Uterus (tissue), 4 donors: ENCODE data around the gene FAM20A. TPM values are rescaled to one million over a fixed set of nuclear protein-coding genes. Genes with fewer than 3 reads are reported as not detected.

Experiments used
- DNase-seq, 2 donors: peaks; one replicate each; pipeline ENCODE4 v3.0.0-alpha.2; 2019 to 2020
- H3K27ac ChIP-seq, 2 donors: fragments of 200-600 bp; sonication (generic); 1 replicate in 1 of 2; 2 replicates in 1 of 2; pipeline ENCODE4 v1.5.1; 2016 to 2018
- H3K27me3 ChIP-seq, 2 donors: fragments of 200-600 bp; sonication (generic); one replicate each; pipeline ENCODE4 v1.5.1; 2018 to 2019; ENCODE audit warnings: control low read depth in 1 of 2
- H3K36me3 ChIP-seq, 2 donors: fragments of 200-600 bp; sonication (generic); one replicate each; pipeline ENCODE4 v1.5.1; 2019; ENCODE audit warnings: control low read depth in 1 of 2
- H3K4me1 ChIP-seq, 2 donors: fragments of 200-600 bp; sonication (generic); one replicate each; pipeline ENCODE4 v1.5.1; 2018 to 2019; ENCODE audit warnings: control low read depth in 1 of 2
- H3K4me3 ChIP-seq, 2 donors: fragments of 200-600 bp; sonication (generic); 1 replicate in 1 of 2; 2 replicates in 1 of 2; pipeline ENCODE4 v1.5.1; 2018 to 2019; ENCODE audit warnings: mild to moderate bottlenecking in 1 of 2
- H3K9me3 ChIP-seq, 2 donors: fragments of 200-600 bp; sonication (generic); one replicate each; pipeline ENCODE4 v1.5.1; 2019; ENCODE audit warnings: control low read depth in 1 of 2
- POLR2A ChIP-seq, 2 donors: fragments of 450-650 bp; IDR thresholded peaks; one replicate each; pipeline ENCODE4 v1.6.1; 2016; ENCODE audit warnings: antibody characterized with exemption in 2 of 2, mild to moderate bottlenecking in 1 of 2, moderate library complexity in 1 of 2
- intact Hi-C: fragments of 100-400 bp; cut with DNase I; formaldehyde crosslinking; loops from one replicate; pipeline ENCODE4 v1.15.1; 2023; ENCODE audit warnings: low total_unique reads
- total RNA-seq, 4 donors: library from RNA; depleted of rRNA in 3 of 4; stranded (reverse); fragments of >200 nt in 3 of 4; gene quantifications; one replicate each; pipeline versions ENCODE4 v1.1.0 to v1.2.4, GENCODE V29; 2014 to 2023
- TF ChIP-seq, protein P1 (sequence below), 4 experiments: fragments of 200-600 bp in 2 of 4; fragments of 450-650 bp in 2 of 4; sonication (generic) in 2 of 4; IDR thresholded peaks; one replicate each; pipeline ENCODE4 v1.5.1; 2016 to 2019; ENCODE audit warnings: antibody characterized with exemption in 4 of 4, mild to moderate bottlenecking in 2 of 4, moderate library complexity in 1 of 4
- donor health status: DM: yes; HTN: yes; CAD: no.

Gene FAM20A
- total RNA-seq, 4 donors from 2014 or later = under 0.01 to 40.3 (median 14.0) TPM

DNA sequence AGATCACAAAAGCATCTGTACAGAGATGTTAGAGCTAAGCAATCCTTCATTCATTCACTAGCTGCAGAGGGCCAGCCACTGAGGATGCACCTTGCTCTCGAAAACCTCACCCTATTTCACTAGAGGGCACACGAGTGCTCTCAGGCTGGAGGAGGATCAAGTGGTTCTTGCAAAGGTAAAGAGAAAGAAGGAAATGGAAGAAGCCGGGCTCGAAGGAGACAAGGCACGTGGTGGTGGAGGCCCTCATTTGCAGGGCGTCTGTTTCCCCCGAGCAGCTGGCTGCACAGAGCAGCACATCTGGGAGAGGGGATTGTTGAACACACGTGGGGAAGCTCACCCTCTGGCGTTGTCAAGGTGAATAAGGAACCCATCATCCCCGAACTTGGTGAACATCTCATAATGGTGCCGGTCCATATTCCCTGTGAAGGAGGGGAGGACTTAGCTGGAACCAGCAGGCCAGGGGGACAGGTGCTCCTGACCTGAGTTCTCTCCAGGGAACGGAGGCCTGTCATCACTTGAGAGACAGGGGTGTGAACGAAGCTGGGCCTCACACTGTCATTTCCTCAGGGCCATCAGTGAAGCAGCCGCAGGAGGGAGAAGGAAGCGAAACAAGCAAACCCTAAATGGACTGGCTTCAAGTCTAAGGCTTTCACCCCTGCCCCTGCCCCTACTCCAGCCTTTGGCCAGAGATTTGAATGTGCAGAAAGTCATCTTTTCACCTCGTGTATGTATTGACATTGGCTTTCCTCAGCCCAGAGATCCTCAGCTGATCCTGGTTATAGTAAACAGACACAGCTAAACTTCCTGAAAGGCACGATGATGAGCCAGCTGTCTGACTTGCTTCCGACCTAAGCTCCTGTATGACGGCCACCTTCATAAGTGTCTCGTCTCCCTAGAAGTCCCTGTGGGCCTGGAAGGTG, 61.4 kb downstream of the FAM20A start:
- H3K4me3 ChIP-seq = no peak overlapping the region
- no peaks in the 10 kb centered on the region for H3K27me3 ChIP-seq
- intact Hi-C loops = loop anchor here (10.0 kb wide), 2 partner anchors 65 to 215 kb away; partner anchors contain the start of gene FAM20A
- H3K4me1 ChIP-seq = no peaks in the 10 kb centered on the region
- H3K9me3 ChIP-seq = no peaks in the 10 kb centered on the region
- no peaks in the 10 kb centered on the region for H3K36me3 ChIP-seq
- DNase-seq = peak; percentile 49 to 51
- peak overlapping the region; percentile 35 to 50 for H3K27ac ChIP-seq
- TF ChIP-seq, protein P1, sequence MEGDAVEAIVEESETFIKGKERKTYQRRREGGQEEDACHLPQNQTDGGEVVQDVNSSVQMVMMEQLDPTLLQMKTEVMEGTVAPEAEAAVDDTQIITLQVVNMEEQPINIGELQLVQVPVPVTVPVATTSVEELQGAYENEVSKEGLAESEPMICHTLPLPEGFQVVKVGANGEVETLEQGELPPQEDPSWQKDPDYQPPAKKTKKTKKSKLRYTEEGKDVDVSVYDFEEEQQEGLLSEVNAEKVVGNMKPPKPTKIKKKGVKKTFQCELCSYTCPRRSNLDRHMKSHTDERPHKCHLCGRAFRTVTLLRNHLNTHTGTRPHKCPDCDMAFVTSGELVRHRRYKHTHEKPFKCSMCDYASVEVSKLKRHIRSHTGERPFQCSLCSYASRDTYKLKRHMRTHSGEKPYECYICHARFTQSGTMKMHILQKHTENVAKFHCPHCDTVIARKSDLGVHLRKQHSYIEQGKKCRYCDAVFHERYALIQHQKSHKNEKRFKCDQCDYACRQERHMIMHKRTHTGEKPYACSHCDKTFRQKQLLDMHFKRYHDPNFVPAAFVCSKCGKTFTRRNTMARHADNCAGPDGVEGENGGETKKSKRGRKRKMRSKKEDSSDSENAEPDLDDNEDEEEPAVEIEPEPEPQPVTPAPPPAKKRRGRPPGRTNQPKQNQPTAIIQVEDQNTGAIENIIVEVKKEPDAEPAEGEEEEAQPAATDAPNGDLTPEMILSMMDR (IDR thresholded peaks at IDR 0.05) = peak; percentile 38 to 58 (median 46)
- TF ChIP-seq POLR2A (IDR thresholded peaks at IDR 0.05) = no peak

DNA sequence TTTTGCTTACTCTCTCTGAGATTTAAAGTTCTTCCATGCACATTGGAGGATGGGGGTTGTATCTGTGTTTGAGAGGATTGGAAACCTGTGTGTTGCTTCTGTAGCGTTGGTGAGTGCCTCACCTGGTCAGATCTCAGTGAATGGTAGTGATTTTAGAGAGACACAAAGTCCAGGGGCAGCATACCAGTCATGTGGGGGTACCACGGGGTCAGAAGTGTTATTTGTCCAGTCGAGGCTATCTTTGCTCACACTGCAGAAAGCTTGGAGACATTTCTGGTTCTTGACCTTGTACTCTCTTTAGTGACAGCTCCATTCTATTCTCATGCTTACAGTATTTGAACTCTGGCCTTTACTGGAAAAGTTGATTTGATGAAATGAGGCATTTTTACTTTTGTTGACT, 65.2 kb downstream of the FAM20A start:
- TF ChIP-seq, protein P1 (IDR thresholded peaks at IDR 0.05) = no peak
- TF ChIP-seq POLR2A (IDR thresholded peaks at IDR 0.05) = no peak
- no peaks in the 10 kb centered on the region for H3K9me3 ChIP-seq
- intact Hi-C loops = loop anchor here (10.0 kb wide), 1 partner anchor 69 kb away; the partner anchor contains the start of gene FAM20A
- no peak overlapping the region for H3K4me3 ChIP-seq
- H3K4me1 ChIP-seq = peaks cover 0 to 5% of the 10 kb centered on the region in 2 donors
- no peaks in the 10 kb centered on the region for H3K36me3 ChIP-seq
- DNase-seq = no peak
- no peaks in the 10 kb centered on the region for H3K27me3 ChIP-seq
- H3K27ac ChIP-seq = peak overlapping the region in 1 of 2 donors; percentile 19

DNA sequence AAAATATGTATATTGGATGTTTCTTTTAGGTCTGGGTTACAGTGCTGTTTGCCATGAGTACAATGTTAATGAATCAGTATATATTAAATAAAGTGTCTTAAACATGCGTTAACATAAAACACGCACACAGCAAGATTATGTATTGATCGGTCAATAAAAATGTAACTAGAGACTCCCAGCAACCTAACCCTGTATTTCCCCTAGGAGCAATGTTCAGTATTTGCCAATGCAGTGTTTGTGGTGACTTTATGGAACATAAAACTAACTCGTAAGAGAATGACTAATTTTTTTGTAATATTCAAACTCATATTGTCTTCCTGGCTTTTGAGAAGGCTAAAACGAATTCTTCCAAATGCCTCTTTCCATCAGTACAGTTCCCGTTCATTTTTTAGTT, 66.5 kb downstream of the FAM20A start:
- H3K4me1 ChIP-seq = peaks cover 0 to 5% of the 10 kb centered on the region in 2 donors
- no peak for TF ChIP-seq POLR2A (IDR thresholded peaks at IDR 0.05)
- TF ChIP-seq, protein P1 (IDR thresholded peaks at IDR 0.05) = no peak
- intact Hi-C loops = loop anchor here (10.0 kb wide), 1 partner anchor 70 kb away; the partner anchor contains the start of gene FAM20A
- no peaks in the 10 kb centered on the region for H3K27me3 ChIP-seq
- H3K36me3 ChIP-seq = no peaks in the 10 kb centered on the region
- H3K4me3 ChIP-seq = no peak overlapping the region
- H3K27ac ChIP-seq = peak overlapping the region in 1 of 2 donors; percentile 18
- no peaks in the 10 kb centered on the region for H3K9me3 ChIP-seq
- no peak for DNase-seq

DNA sequence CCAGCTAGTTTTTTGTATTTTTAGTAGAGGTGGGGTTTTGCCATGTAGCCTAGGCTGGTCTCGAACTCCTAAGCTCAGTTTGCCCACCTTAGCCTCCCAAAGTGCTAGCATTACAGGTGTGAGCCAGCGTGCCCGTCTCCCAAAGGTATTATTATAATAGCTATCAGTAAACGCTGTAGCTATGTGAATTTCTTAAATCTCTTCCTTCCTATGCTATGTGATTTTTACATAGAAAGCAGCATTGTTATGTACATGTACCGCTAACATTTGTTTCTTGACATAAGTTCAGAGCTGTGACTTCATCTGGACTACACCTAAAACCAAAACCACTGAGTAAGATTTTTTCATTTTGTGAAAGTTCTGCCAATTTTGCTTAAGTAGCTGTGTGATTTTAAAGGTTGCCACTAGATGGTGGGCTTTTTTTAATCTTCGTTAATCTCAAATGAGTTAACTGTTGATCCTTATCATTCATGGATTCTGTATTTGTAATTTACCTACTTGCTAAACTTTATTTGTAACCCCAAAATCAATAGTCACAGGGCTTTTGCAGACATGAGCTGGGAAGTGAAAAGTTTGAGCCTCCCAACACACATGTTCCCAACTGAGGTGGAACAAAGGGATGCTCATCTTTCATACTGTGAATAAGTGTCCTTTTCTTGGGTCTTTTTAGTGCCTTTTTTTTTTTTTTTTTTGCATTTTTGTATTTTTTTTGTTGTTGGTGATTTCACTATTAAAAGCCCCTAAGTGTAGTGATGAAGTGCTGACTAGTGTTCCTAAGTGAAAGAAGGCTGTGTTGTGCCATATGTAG, 67.1 kb downstream of the FAM20A start:
- DNase-seq = no peak
- Histone ChIP-seq H3K36me3 (no peaks in the 10 kb centered on the region), H3K9me3 (no peaks in the 10 kb centered on the region), H3K27me3 (no peaks in the 10 kb centered on the region), H3K4me1 (peaks cover 0 to 5% of the 10 kb centered on the region in 2 donors), H3K27ac (peak overlapping the region; percentile 43 to 44), H3K4me3 (no peak overlapping the region)
- intact Hi-C loops = loop anchor here (10.0 kb wide), 1 partner anchor 71 kb away; the partner anchor contains the start of gene FAM20A
- TF ChIP-seq, protein P1 (IDR thresholded peaks at IDR 0.05) = peak; percentile 38 to 65 (median 46)
- TF ChIP-seq POLR2A (IDR thresholded peaks at IDR 0.05) = no peak
